T-cell (primary cell): Measurements from ENCODE around the gene HBP1. TPM values are rescaled to one million over a fixed set of nuclear protein-coding genes. Genes with fewer than 3 reads are reported as not detected.
"Not testable (repeated sequence)": the region's sequence is repeated elsewhere in the genome, so short reads cannot be mapped to it uniquely, and the experiment has no call there.

ENCODE experiments used
- ATAC-seq, 4 experiments: fragments of 200-7000 bp in 3 of 4; fragments of 150-1000 bp in 1 of 4; cut with Tn5 transposase; replicated peaks in 1 of 4; 1 replicate in 3 of 4; 2 replicates in 1 of 4; pipeline ENCODE4 v1.10.0; 2021; ENCODE audit warnings: moderate library complexity in 3 of 4, mild to moderate bottlenecking in 2 of 4, moderate number of reproducible peaks in 1 of 4
- CTCF ChIA-PET, 2 donors: fragments of 300-600 bp; sonication (Branson Sonifier 250); formaldehyde crosslinking; loops; one replicate each; lab custom pipeline; 2022; ENCODE audit warnings: antibody characterized with exemption in 2 of 2; lab: Charles Lee
- POLR2A ChIA-PET, 2 donors: fragments of 300-600 bp; sonication (Branson Sonifier 250); formaldehyde crosslinking; loops; one replicate each; lab custom pipeline; 2022; ENCODE audit warnings: antibody characterized with exemption in 2 of 2; lab: Charles Lee
- DNase-seq, 35 experiments: peaks; one replicate each; pipeline versions ENCODE4 v3.0.0 to v3.0.0-alpha.2; 2013 to 2023
- H3K27ac ChIP-seq: one replicate; pipeline ENCODE4 v1.5.1; 2013; ENCODE audit warnings: low read length
- H3K27me3 ChIP-seq, 2 experiments: replicated peaks in 1 of 2; 1 replicate in 1 of 2; 2 replicates in 1 of 2; pipeline versions ENCODE4 v1.6.1 to v1.7.0; 2013; ENCODE audit warnings: low read length in 1 of 2, mixed read lengths in 1 of 2; ENCODE audit not compliant: control insufficient read depth in 2 of 2, insufficient read depth in 2 of 2; ENCODE audit errors: extremely low read depth in 1 of 2
- H3K36me3 ChIP-seq, 2 donors: 1 replicate in 1 of 2; 2 replicates in 1 of 2; pipeline versions ENCODE4 v1.6.1 to v1.7.0; 2013; ENCODE audit warnings: low read length in 1 of 2; ENCODE audit not compliant: control insufficient read depth in 2 of 2, insufficient read depth in 1 of 2; ENCODE audit errors: extremely low read depth in 1 of 2
- H3K4me1 ChIP-seq, 2 experiments: 1 replicate in 1 of 2; 2 replicates in 1 of 2; pipeline versions ENCODE4 v1.6.1 to v1.7.0; 2013; ENCODE audit warnings: low read length in 2 of 2, mixed read lengths in 1 of 2; ENCODE audit not compliant: insufficient read depth in 2 of 2, control insufficient read depth in 1 of 2; ENCODE audit errors: extremely low read depth in 1 of 2
- H3K4me3 ChIP-seq, 2 donors: 1 replicate in 1 of 2; 2 replicates in 1 of 2; pipeline versions ENCODE4 v1.5.1 to v1.7.0; 2013; ENCODE audit warnings: mild to moderate bottlenecking in 2 of 2, low read length in 1 of 2, moderate library complexity in 1 of 2; ENCODE audit not compliant: control insufficient read depth in 1 of 2; ENCODE audit errors: extremely low read depth in 1 of 2
- H3K9me3 ChIP-seq: 2 replicates; pipeline ENCODE4 v1.7.0; 2013
- H3K27ac Mint-ChIP-seq, 2 donors: one replicate each; pipeline ENCODE4 v1.8.0; 2020 to 2021; ENCODE audit warnings: mild to moderate bottlenecking in 2 of 2, mixed read lengths in 2 of 2
- H3K27me3 Mint-ChIP-seq, 2 donors: one replicate each; pipeline ENCODE4 v1.8.0; 2021 to 2022; ENCODE audit warnings: mixed read lengths in 2 of 2
- H3K36me3 Mint-ChIP-seq: one replicate; pipeline ENCODE4 v1.8.0; 2021; ENCODE audit warnings: mixed read lengths
- H3K4me1 Mint-ChIP-seq, 3 donors: one replicate each; pipeline ENCODE4 v1.8.0; 2020 to 2022; ENCODE audit warnings: mixed read lengths in 3 of 3, mild to moderate bottlenecking in 1 of 3
- H3K4me3 Mint-ChIP-seq, 3 donors: one replicate each; pipeline ENCODE4 v1.8.0; 2020 to 2022; ENCODE audit warnings: mild to moderate bottlenecking in 3 of 3, mixed read lengths in 3 of 3, moderate library complexity in 3 of 3
- H3K9me3 Mint-ChIP-seq, 3 donors: one replicate each; pipeline ENCODE4 v1.8.0; 2020 to 2022; ENCODE audit warnings: mixed read lengths in 3 of 3
- WGBS: methylation state at CpG from one replicate; pipeline ENCODE4 v1.1.5; 2013; ENCODE audit warnings: missing lambda C conversion rate; ENCODE audit not compliant: insufficient coverage; 5-methylcytosine and 5-hydroxymethylcytosine counted together
- total RNA-seq, 35 experiments: library from RNA in 6 of 35; stranded (reverse) in 6 of 35; fragments of 120-200 nt in 1 of 35; gene quantifications; one replicate each; pipeline versions ENCODE4 v1.2.1 to v1.2.4 and lab custom pipeline; 2013 to 2026

HBP1 gene
- total RNA-seq, 5 donors from 2014 or later (not counting 1 experiment from before 2014, with no cell fraction given) = 78.6 to 211 (median 92.0) TPM

DNA sequence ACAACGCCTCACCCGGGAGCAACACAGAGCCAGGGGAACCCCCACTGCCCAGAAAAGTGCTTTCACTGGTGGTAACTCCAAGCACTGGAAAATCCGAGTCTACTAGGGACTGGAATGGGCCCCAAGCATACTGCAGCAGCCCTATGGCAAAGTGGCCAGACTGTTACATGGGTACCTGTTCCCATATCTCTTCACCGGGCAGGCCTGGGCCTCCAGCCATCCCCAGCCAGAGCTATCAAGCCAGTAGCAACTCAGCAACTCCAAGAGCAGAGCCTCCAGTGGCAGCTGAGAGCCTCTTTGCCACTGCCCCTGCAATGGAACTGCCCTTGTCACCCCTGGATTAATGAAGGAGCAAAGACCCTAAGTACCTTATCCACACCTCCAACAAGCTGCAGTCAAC, 73.5 kb downstream of the HBP1 start:
- Mint-ChIP-seq H3K36me3 (peaks cover 70% of the 10 kb centered on the region), H3K4me1 (peaks cover 0 to 4% (median 0%) of the 10 kb centered on the region in 3 donors), H3K27ac (no peak overlapping the region), H3K27me3 (no peaks in the 10 kb centered on the region), H3K4me3 (no peak overlapping the region), H3K9me3 (peaks cover 0 to 13% (median 3%) of the 10 kb centered on the region in 3 donors)
- no peaks in the 10 kb centered on the region for H3K9me3 ChIP-seq
- POLR2A ChIA-PET = interaction anchor here in 1 of 2 donors (0.6 kb wide), 1 partner anchor 100 kb away, joined by 6 read pairs; no protein-coding TSS in a partner anchor
- no peak for ATAC-seq
- WGBS = 96% methylated on average over 4 of the region's 4 CpGs
- H3K4me1 ChIP-seq = no peaks in the 10 kb centered on the region
- DNase-seq = no peak
- CTCF ChIA-PET = no interaction called here
- H3K4me3 ChIP-seq = no peak overlapping the region
- no peak overlapping the region for H3K27ac ChIP-seq
- H3K27me3 ChIP-seq = no peaks in the 10 kb centered on the region
- H3K36me3 ChIP-seq = peaks cover 13 to 21% of the 10 kb centered on the region in 2 donors

DNA sequence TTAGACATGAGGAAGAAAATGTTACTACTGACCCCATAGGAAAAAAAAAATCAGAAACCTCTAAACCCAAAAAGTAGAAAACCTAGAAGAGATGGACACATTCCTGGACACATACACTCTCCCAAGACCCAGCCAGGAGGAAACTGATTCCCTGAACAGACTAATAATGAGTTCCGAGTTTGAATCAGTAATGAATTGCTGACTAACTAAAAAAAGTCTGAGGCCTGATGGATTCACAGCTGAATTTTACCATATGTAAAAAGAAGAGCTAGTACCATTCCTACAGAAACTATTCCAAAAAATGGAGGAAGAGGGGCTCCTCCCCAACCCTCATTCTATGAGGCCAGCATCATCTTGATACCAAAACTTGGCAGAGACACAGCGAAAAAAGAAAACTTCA, 75.8 kb downstream of the HBP1 start:
- no peaks in the 10 kb centered on the region for H3K4me1 ChIP-seq
- Mint-ChIP-seq H3K27me3 (no peaks in the 10 kb centered on the region), H3K4me1 (peaks cover 0 to 4% (median 0%) of the 10 kb centered on the region in 3 donors), H3K9me3 (peaks cover 0 to 13% (median 3%) of the 10 kb centered on the region in 3 donors), H3K36me3 (peaks cover 72% of the 10 kb centered on the region), H3K27ac (no peak overlapping the region), H3K4me3 (no peak overlapping the region)
- ChIA-PET POLR2A (no interaction called here), CTCF (no interaction called here)
- no peak overlapping the region for H3K4me3 ChIP-seq
- H3K36me3 ChIP-seq = peaks cover 13 to 35% of the 10 kb centered on the region in 2 donors
- H3K27me3 ChIP-seq = no peaks in the 10 kb centered on the region
- DNase-seq = no peak
- no peak for ATAC-seq
- H3K9me3 ChIP-seq = no peaks in the 10 kb centered on the region
- WGBS = 100% methylated on average over 1 of the region's 2 CpGs
- no peak overlapping the region for H3K27ac ChIP-seq

DNA sequence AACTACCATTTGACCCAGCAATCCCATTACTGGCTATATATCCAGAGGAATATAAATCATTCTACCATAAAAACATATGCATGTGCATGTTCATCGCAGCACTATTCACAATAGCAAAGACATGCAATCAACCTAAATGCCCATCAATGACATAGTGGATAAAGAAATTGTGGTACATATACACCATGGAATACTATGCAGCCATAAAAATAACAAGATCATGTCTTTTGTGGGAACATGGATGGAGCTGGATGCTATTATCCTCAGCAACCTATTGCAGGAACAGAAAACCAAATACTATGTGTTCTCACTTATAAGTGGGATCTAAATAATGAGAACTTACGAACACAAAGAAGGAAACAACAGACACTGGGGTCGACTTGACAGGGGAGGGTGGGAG, 78.0 kb downstream of the HBP1 start:
- CTCF ChIA-PET, H3K27ac Mint-ChIP-seq, H3K4me1 ChIP-seq, H3K9me3 ChIP-seq, POLR2A ChIA-PET, H3K27me3 ChIP-seq, H3K4me1 Mint-ChIP-seq, H3K4me3 Mint-ChIP-seq, H3K4me3 ChIP-seq, H3K27me3 Mint-ChIP-seq, DNase-seq, H3K27ac ChIP-seq, ATAC-seq: not testable (repeated sequence)
- Mint-ChIP-seq H3K36me3 (peaks cover 71% of the 10 kb centered on the region), H3K9me3 (peaks cover 0 to 13% (median 3%) of the 10 kb centered on the region in 3 donors)
- no CpG with 5 or more reads among the region's 3 CpGs for whole genome bisulfite sequencing
- peaks cover 12 to 39% of the 10 kb centered on the region in 2 donors for H3K36me3 ChIP-seq

DNA sequence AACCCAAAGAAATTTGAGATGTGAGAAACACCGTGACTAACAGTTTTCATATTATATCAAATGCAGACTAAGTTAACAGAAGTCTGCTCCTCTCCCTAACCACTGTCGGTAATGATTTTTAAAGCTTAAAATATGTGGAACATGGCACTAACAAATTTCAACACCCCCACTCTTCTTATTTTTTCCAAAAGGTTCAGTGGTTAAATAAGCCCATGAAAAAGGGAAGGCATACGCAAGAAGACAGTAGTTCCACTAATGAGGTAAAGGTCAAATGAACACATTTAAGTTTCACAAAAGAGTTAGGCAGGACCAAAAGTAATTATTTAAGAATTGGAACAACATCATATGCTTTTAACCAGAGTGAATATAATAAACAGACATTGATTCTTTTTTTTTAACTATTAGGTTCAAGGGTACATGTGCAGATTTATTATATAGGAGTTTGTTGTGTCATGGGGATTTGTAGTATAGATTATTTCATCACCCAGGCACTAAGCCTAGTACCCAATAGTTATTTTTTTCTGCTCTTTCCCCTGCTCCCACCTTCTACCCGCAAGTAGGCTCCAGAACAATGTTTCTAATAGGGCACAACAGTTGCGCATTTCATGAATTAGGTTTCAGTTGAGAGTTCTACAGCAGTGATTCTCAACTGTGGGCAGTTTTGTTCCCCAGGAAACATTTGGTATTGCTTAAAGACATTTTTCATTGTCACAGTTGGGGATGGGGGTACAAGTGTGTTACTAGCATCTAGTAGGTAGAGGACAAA, 79.9 kb downstream of the HBP1 start:
- CTCF ChIA-PET = no interaction called here

DNA sequence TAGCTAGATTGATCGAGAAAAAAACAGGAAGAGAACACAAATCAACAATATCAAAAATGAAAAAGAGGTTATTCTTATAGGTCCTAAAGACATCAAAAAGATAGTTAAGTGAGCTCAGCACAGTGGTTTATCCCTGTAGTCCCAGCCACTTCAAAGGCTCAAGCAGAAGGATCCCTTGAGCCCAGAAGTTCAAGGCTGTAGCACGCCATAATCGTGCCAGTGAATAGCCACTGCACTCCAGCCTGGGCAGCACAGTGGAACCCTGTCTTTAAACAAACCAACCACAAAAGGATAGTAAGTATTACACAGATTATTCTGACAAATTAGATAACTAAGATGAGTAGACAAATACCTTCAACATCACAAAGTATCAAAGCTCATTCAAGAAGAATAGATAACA, 83.2 kb downstream of the HBP1 start:
- WGBS = no CpG with 5 or more reads among the region's 3 CpGs
- no peak overlapping the region for H3K27ac ChIP-seq
- peaks cover 0 to 2% (median 0%) of the 10 kb centered on the region in 3 donors for H3K9me3 Mint-ChIP-seq
- H3K4me1 ChIP-seq = no peaks in the 10 kb centered on the region
- no peak overlapping the region for H3K4me3 Mint-ChIP-seq
- CTCF ChIA-PET = interaction anchor here in 1 of 2 donors (1.0 kb wide), 1 partner anchor 104 kb away, joined by 3 read pairs; no protein-coding TSS in a partner anchor
- H3K9me3 ChIP-seq = no peaks in the 10 kb centered on the region
- H3K4me1 Mint-ChIP-seq = peaks cover 8 to 11% (median 10%) of the 10 kb centered on the region in 3 donors
- H3K27me3 Mint-ChIP-seq = no peaks in the 10 kb centered on the region
- no peak for DNase-seq
- H3K27ac Mint-ChIP-seq = peak overlapping the region in 1 of 2 donors; percentile 61
- no peak overlapping the region for H3K4me3 ChIP-seq
- H3K36me3 Mint-ChIP-seq = peaks cover 29% of the 10 kb centered on the region
- no peaks in the 10 kb centered on the region for H3K27me3 ChIP-seq
- POLR2A ChIA-PET = no interaction called here
- peaks cover under 1 to 22% of the 10 kb centered on the region in 2 donors for H3K36me3 ChIP-seq
- ATAC-seq = no peak

More for the DNA sequence above, 79.9 kb downstream of the HBP1 start:
- H3K27me3 Mint-ChIP-seq = no peaks in the 10 kb centered on the region
- WGBS = 100% methylated on average over 1 of the region's 5 CpGs
- DNase-seq (no peak), ATAC-seq (no peak)
- H3K27me3 ChIP-seq = no peaks in the 10 kb centered on the region
- peaks cover 59% of the 10 kb centered on the region for H3K36me3 Mint-ChIP-seq
- POLR2A ChIA-PET = no interaction called here
- H3K27ac ChIP-seq = no peak overlapping the region
- H3K9me3 ChIP-seq = no peaks in the 10 kb centered on the region
- H3K9me3 Mint-ChIP-seq = peaks cover 0 to 13% (median 3%) of the 10 kb centered on the region in 3 donors
- peaks cover 7 to 11% (median 10%) of the 10 kb centered on the region in 3 donors for H3K4me1 Mint-ChIP-seq
- no peak overlapping the region for H3K4me3 Mint-ChIP-seq
- no peak overlapping the region for H3K4me3 ChIP-seq
- H3K4me1 ChIP-seq = no peaks in the 10 kb centered on the region
- peaks cover 5 to 29% of the 10 kb centered on the region in 2 donors for H3K36me3 ChIP-seq
- H3K27ac Mint-ChIP-seq = no peak overlapping the region
